Activated naive CD8-positive, alpha-beta T cell treated with anti-CD3 and anti-CD28 coated beads, Interleukin-2, amount 50 U/mL, for 24 hours (primary cell): ENCODE measurements around the gene NAPEPLD.
A peak's percentile ranks its signal among the peaks of the same experiment; 100 is the strongest.
"Not testable (repeated sequence)": the region's sequence is repeated elsewhere in the genome, so short reads cannot be mapped to it uniquely, and the experiment has no call there.

Experiments
- ATAC-seq: fragments of 150-1000 bp; cut with Tn5 transposase; one replicate; pipeline ENCODE4 v1.10.0; 2021
- DNase-seq: peaks from one replicate; pipeline ENCODE4 v3.0.0; 2021
- H3K27ac Mint-ChIP-seq: one replicate; pipeline ENCODE4 v1.8.0; 2021; ENCODE audit warnings: mild to moderate bottlenecking, mixed read lengths
- H3K27me3 Mint-ChIP-seq: one replicate; pipeline ENCODE4 v1.8.0; 2021; ENCODE audit warnings: mixed read lengths
- H3K36me3 Mint-ChIP-seq: one replicate; pipeline ENCODE4 v1.8.0; 2021; ENCODE audit warnings: low read depth, mixed read lengths
- H3K4me1 Mint-ChIP-seq: one replicate; pipeline ENCODE4 v1.8.0; 2021; ENCODE audit warnings: mixed read lengths
- H3K4me3 Mint-ChIP-seq: one replicate; pipeline ENCODE4 v1.8.0; 2021; ENCODE audit warnings: mild to moderate bottlenecking, moderate library complexity, mixed read lengths
- H3K9me3 Mint-ChIP-seq: one replicate; pipeline ENCODE4 v1.8.0; 2021; ENCODE audit warnings: mixed read lengths

The NAPEPLD gene

DNA sequence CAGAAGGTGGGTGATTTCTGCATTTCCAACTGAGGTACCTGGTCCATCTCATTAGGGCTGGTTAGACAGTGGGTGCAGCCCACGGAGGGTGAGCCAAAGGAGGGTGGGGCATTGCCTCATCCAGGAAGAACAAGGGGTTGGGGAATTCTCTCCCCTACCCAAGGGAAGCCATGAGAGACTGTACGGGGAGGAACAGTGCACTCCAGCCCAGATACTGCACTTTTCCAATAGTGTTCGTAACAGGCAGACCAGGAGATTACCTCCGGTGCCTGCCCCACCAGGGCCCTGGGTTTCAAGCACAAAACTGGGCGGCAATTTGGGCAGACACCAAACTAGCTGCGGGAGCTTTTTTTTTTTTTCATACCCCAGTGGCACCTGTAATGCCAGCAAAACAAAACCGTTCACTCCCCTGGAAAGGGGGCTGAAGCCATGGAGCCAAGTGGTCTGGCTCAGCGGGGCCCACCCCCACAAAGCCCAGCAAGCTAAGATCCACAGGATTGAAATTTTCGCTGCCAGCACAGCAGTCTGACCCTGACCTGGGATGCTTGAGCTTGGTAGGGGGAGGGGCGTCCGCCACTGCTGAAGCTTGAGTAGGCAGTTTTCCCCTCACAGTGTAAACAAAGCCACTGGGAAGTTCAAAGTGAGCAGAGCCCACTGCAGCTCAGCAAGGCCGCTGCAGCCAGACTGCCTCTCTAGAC, 42.7 kb downstream of the NAPEPLD start:
- H3K27me3 Mint-ChIP-seq: no peaks in the 10 kb centered on the region
- H3K4me3 Mint-ChIP-seq: no peak overlapping the region
- no peak overlapping the region for H3K27ac Mint-ChIP-seq
- H3K9me3 Mint-ChIP-seq: peaks cover 10% of the 10 kb centered on the region
- ATAC-seq (no peak), DNase-seq (no peak)
- H3K36me3 Mint-ChIP-seq: peaks cover 39% of the 10 kb centered on the region
- peaks cover 2% of the 10 kb centered on the region for H3K4me1 Mint-ChIP-seq

DNA sequence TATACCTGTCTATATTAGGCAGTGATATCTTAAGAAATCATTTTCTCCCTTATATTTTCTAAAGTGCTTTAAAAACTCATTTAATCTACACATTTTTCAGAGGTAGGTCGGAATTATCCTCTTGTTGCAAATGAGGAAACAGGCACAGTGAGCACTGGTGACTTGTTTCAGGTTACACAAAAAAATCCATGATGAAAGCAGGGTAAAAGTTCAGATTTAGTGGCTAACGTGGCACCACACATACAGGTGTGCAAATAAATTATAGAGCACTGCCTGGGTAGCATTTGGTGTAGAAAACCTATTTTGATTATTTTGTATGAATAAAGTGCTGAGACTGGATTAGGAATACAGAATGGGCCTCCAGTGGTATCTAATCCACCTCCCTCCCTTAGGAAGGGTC, 47.4 kb downstream of the NAPEPLD start:
- Mint-ChIP-seq H3K27ac (peak overlapping the region; percentile 4), H3K4me1 (no peaks in the 10 kb centered on the region), H3K9me3 (no peaks in the 10 kb centered on the region), H3K27me3 (no peaks in the 10 kb centered on the region), H3K36me3 (peaks cover 14% of the 10 kb centered on the region), H3K4me3 (no peak overlapping the region)
- ATAC-seq (no peak), DNase-seq (no peak)

- H3K9me3 Mint-ChIP-seq: no peaks in the 10 kb centered on the region
- no peak for DNase-seq
- H3K4me1 Mint-ChIP-seq: no peaks in the 10 kb centered on the region
- no peaks in the 10 kb centered on the region for H3K27me3 Mint-ChIP-seq
- no peak overlapping the region for H3K27ac Mint-ChIP-seq
- H3K4me3 Mint-ChIP-seq: no peak overlapping the region
- ATAC-seq: no peak
- H3K36me3 Mint-ChIP-seq: peaks cover 19% of the 10 kb centered on the region
Measured at GRCh38 chr7:103100348-103100747, 48.6 kb downstream of the NAPEPLD start.

DNA sequence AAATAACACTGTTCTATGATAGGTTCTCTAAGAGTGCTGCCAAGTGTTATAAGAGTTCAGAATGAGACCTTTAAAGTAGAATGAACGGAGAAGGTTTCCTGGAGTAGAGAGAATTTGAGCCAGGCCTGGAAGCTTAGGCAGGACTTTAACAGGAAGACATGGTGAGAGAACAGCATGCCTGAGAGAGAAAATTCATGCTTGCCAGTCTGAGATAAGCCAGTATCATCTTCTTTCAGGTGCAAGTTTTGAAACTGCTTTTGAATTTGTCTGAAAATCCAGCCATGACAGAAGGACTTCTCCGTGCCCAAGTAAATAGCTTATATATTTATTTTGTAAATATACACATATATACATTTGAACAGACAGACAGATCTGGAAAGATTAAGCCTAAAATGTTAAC, 51.9 kb downstream of the NAPEPLD start:
- peaks cover 42% of the 10 kb centered on the region for H3K36me3 Mint-ChIP-seq
- no peaks in the 10 kb centered on the region for H3K9me3 Mint-ChIP-seq
- H3K27ac Mint-ChIP-seq: no peak overlapping the region
- no peak overlapping the region for H3K4me3 Mint-ChIP-seq
- H3K27me3 Mint-ChIP-seq: no peaks in the 10 kb centered on the region
- DNase-seq (no peak), ATAC-seq (no peak)
- H3K4me1 Mint-ChIP-seq: no peaks in the 10 kb centered on the region

DNA sequence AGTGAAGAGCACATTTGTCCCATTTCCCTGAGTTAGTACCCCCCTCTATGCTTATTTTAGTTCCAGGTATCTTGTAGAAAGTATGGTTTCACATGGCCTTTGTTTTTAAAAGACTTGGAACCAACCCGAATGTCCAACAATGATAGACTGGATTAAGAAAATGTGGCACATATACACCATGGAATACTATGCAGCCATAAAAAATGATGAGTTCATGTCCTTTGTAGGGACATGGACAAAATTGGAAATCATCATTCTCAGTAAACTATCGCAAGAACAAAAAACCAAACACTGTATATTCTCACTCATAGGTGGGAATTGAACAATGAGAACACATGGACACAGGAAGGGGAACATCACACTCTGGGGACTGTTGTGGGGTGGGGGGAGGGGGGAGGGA, 53.3 kb downstream of the NAPEPLD start:
- H3K4me3 Mint-ChIP-seq, H3K9me3 Mint-ChIP-seq, DNase-seq, ATAC-seq, H3K27ac Mint-ChIP-seq, H3K4me1 Mint-ChIP-seq, H3K27me3 Mint-ChIP-seq: not testable (repeated sequence)
- H3K36me3 Mint-ChIP-seq: peaks cover 45% of the 10 kb centered on the region

DNA sequence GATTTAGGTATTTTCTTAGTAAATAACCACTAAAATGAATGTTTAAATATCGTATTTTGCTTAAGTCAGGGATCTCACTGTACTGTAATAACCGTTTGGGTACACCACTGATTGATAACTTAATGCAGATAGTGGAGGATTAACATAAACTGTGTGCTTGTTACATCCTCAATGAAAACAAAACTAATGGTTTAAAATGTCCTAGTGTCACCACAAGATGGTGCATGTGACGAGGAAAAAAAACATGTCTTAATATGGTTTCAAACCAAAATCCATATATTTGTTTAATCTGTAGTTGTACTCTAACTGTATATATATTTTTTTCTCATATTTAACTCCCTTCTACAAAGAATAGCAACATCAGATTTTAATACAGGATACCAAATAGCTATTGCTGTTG, 54.8 kb downstream of the NAPEPLD start:
- H3K27ac Mint-ChIP-seq: no peak overlapping the region
- ATAC-seq: no peak
- no peak for DNase-seq
- peaks cover 47% of the 10 kb centered on the region for H3K36me3 Mint-ChIP-seq
- H3K4me3 Mint-ChIP-seq: no peak overlapping the region
- no peaks in the 10 kb centered on the region for H3K27me3 Mint-ChIP-seq
- no peaks in the 10 kb centered on the region for H3K4me1 Mint-ChIP-seq
- H3K9me3 Mint-ChIP-seq: no peaks in the 10 kb centered on the region

DNA sequence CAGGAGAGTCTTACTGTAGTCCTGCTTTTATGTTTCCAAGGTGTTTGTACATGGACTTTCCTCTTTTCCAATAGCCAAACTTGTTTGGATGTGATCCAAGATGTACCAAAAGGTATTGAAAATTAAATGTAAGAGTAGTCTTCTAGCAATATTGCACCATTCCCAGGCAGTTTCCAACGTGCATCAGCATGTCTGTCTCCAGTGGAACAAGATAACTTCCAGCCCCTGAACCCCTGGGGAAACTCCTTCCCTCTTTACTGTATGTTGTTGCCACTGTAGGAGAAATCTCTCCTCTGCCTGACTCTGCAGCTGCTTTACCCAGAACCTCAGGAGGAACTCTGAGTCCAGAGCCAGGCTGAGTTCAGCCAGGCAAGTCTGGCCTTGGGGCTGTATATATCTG, 55.5 kb downstream of the NAPEPLD start:
- no peak overlapping the region for H3K4me3 Mint-ChIP-seq
- H3K36me3 Mint-ChIP-seq: peaks cover 52% of the 10 kb centered on the region
- H3K4me1 Mint-ChIP-seq: no peaks in the 10 kb centered on the region
- H3K27me3 Mint-ChIP-seq: no peaks in the 10 kb centered on the region
- no peak overlapping the region for H3K27ac Mint-ChIP-seq
- no peak for DNase-seq
- ATAC-seq: no peak
- H3K9me3 Mint-ChIP-seq: no peaks in the 10 kb centered on the region

DNA sequence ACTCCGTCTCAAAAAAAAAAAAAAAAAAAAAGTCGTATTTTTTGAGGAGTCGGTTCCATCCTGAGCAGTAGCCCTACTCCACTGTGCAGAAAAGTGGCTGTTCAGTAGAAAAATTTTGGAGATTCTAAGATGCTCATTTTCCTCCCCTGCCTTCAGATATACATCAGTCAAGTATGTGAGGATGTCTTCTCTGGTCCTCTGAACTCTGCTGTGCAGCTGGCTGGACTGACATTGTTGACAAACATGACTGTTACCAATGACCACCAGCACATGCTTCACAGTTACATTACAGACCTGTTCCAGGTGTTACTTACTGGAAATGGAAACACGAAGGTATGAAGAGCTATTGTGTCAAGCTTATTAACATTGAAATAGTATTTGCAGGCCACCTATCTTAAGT, 56.6 kb downstream of the NAPEPLD start:
- H3K9me3 Mint-ChIP-seq, ATAC-seq, H3K4me1 Mint-ChIP-seq, DNase-seq, H3K27me3 Mint-ChIP-seq, H3K27ac Mint-ChIP-seq, H3K4me3 Mint-ChIP-seq: not testable (repeated sequence)
- H3K36me3 Mint-ChIP-seq: peaks cover 58% of the 10 kb centered on the region

DNA sequence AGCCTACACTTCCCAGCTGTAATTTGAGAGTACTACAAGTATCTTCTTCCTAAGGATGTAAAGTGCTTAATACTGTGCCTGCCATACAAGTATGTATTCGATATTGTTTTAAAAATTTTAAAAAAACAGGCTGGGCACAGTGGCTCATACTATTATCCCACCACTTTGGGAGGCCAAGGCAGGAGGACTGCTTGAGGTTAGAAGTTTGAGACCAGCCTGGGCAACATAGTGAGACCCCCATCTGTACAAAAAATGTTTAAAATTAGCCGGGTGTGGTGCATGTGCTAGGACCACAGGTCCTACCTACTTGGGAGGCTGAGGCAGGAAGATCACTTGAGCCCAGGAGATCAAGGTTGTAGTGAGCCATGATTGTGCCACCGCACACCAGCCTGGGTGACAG, 65.7 kb downstream of the NAPEPLD start:
- Mint-ChIP-seq H3K36me3 (peaks cover 35% of the 10 kb centered on the region), H3K9me3 (no peaks in the 10 kb centered on the region), H3K27ac (no peak overlapping the region), H3K4me3 (no peak overlapping the region), H3K4me1 (peaks cover 9% of the 10 kb centered on the region), H3K27me3 (no peaks in the 10 kb centered on the region)
- no peak for DNase-seq
- no peak for ATAC-seq

GRCh38 chr7:103082497-103082896, 66.4 kb downstream of the NAPEPLD start:
- Mint-ChIP-seq H3K27me3 (no peaks in the 10 kb centered on the region), H3K27ac (no peak overlapping the region), H3K4me3 (no peak overlapping the region), H3K36me3 (peaks cover 35% of the 10 kb centered on the region), H3K9me3 (no peaks in the 10 kb centered on the region), H3K4me1 (peaks cover 15% of the 10 kb centered on the region)
- no peak for DNase-seq
- ATAC-seq: no peak

DNA sequence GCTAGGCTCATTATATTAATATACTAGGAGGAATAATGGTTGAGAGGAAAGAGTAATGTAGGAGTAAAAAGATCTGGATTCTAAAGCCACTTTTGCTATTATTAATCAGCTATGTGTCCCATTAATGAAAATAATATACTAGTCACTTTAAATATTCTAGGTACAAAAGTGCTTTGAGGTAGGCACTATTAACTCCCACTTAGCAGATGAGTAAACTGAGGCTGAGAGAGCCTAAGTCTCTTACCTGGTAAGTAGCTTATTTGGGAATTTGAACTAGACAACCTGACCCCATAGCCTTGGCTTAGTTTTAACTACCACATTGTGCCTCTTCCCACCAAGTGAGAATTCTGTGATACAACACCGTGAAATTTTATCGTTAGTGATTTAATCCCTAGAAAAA, 68.0 kb downstream of the NAPEPLD start:
- no peaks in the 10 kb centered on the region for H3K9me3 Mint-ChIP-seq
- H3K4me1 Mint-ChIP-seq: peaks cover 29% of the 10 kb centered on the region
- no peaks in the 10 kb centered on the region for H3K27me3 Mint-ChIP-seq
- DNase-seq: no peak
- no peak for ATAC-seq
- H3K4me3 Mint-ChIP-seq: no peak overlapping the region
- no peak overlapping the region for H3K27ac Mint-ChIP-seq
- peaks cover 23% of the 10 kb centered on the region for H3K36me3 Mint-ChIP-seq

DNA sequence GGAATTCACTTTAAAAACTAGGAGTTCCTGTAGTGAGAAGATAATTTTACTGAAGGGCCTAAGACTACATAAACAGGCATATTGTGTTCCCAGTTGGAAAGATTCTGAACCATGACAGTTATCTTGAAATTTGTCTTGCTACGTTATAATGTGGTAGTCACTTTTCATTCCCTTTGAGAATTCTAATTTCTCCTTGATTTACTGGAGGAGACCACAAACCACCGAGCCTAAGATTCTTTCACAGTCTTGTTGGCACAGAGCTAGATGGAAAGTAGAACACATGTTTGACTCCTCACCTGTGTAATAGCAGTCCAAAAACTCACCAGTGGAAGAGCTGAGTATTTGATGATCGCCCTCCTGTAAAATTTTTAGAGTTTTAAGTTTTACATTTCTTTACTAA, 69.1 kb downstream of the NAPEPLD start:
- Mint-ChIP-seq H3K27me3 (no peaks in the 10 kb centered on the region), H3K9me3 (no peaks in the 10 kb centered on the region), H3K4me3 (no peak overlapping the region), H3K27ac (no peak overlapping the region), H3K36me3 (peaks cover 21% of the 10 kb centered on the region), H3K4me1 (peaks cover 34% of the 10 kb centered on the region)
- ATAC-seq: no peak
- DNase-seq: no peak

DNA sequence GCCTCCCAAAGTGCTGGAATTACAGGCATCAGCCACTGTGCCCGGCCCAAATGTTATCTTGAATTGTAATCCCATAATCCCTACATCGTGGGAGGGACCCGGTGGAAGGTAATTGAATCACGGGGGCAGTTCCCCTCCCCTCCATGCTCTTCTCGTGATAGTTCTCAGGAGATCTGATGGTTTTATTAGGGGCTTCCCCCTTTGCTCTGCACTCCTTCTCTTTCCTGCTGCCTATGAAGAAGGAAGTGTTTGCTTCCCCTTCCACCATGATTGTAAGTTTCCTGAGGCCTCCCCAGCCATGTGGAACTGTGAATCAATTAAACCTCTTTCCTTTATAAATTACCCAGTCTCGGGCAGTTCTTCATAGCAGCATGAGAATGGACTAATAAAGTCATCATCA, 70.7 kb downstream of the NAPEPLD start:
- Mint-ChIP-seq H3K36me3 (peaks cover 11% of the 10 kb centered on the region), H3K27ac (peak overlapping the region; percentile 26), H3K4me1 (peaks cover 44% of the 10 kb centered on the region)
- ATAC-seq, H3K9me3 Mint-ChIP-seq, H3K27me3 Mint-ChIP-seq, H3K4me3 Mint-ChIP-seq, DNase-seq: not testable (repeated sequence)

DNA sequence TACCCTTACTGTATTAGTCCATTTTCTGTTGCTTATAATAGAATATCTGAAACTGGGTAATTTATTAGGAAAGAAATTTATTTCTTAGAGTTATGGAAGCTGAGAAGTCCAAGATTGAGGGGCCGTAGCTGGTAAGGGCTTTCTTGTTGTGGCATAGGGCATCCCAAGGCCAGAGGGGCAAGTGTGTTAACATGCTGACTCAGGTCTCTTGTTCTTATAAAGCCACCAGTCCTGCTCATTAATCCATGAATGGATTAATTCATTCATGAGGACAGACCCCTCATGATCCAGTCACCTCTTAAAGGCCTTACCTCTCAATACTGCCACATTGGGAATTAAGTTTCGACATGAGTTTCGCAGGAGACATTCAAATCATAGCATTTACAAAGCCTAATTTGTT, 71.6 kb downstream of the NAPEPLD start:
- ATAC-seq (no peak), DNase-seq (no peak)
- peaks cover 11% of the 10 kb centered on the region for H3K36me3 Mint-ChIP-seq
- no peaks in the 10 kb centered on the region for H3K9me3 Mint-ChIP-seq
- H3K27ac Mint-ChIP-seq: no peak overlapping the region
- no peak overlapping the region for H3K4me3 Mint-ChIP-seq
- no peaks in the 10 kb centered on the region for H3K27me3 Mint-ChIP-seq
- H3K4me1 Mint-ChIP-seq: peaks cover 44% of the 10 kb centered on the region

- no peaks in the 10 kb centered on the region for H3K9me3 Mint-ChIP-seq
Measured at GRCh38 chr7:103076764-103077163, 72.1 kb downstream of the NAPEPLD start.

More at GRCh38 chr7:103076764-103077163, 72.1 kb downstream of the NAPEPLD start:
- no peak for DNase-seq
- Mint-ChIP-seq H3K27me3 (no peaks in the 10 kb centered on the region), H3K36me3 (peaks cover 11% of the 10 kb centered on the region), H3K4me1 (peaks cover 45% of the 10 kb centered on the region), H3K27ac (no peak overlapping the region), H3K4me3 (peak overlapping the region; percentile 96)
- no peak for ATAC-seq
